ENCODE measurements around the gene TSPAN9.

TSPAN9 gene

GRCh38 chr12:3267690-3268089, 190.5 kb downstream of the TSPAN9 start:
- no peak for DNase-seq (ENCODE audit: low spot score)
- no peak for TF ChIP-seq CTCF (IDR thresholded peaks at IDR 0.05; ENCODE audit: extremely low read depth, missing control alignments)

GRCh38 chr12:3269594-3269993, 192.4 kb downstream of the TSPAN9 start:
- no peak for DNase-seq (ENCODE audit: low spot score)
- no peak for TF ChIP-seq CTCF (IDR thresholded peaks at IDR 0.05; ENCODE audit: extremely low read depth, missing control alignments)

- no peak for DNase-seq (ENCODE audit: low spot score)
- TF ChIP-seq CTCF (IDR thresholded peaks at IDR 0.05; ENCODE audit: extremely low read depth, missing control alignments): no peak
Observed at GRCh38 chr12:3271146-3271545, 194.0 kb downstream of the TSPAN9 start.

GRCh38 chr12:3271639-3272038, 194.5 kb downstream of the TSPAN9 start:
- DNase-seq (ENCODE audit: low spot score): no peak
- TF ChIP-seq CTCF (IDR thresholded peaks at IDR 0.05; ENCODE audit: extremely low read depth, missing control alignments): no peak

GRCh38 chr12:3272958-3273357, 195.8 kb downstream of the TSPAN9 start:
- DNase-seq (ENCODE audit: low spot score): no peak
- TF ChIP-seq CTCF (IDR thresholded peaks at IDR 0.05; ENCODE audit: extremely low read depth, missing control alignments): no peak

- TF ChIP-seq CTCF (IDR thresholded peaks at IDR 0.05; ENCODE audit: extremely low read depth, missing control alignments): no peak
- DNase-seq (ENCODE audit: low spot score): no peak
Observed at GRCh38 chr12:3273409-3273853, 196.3 kb downstream of the TSPAN9 start.

GRCh38 chr12:3274664-3275063, 197.5 kb downstream of the TSPAN9 start:
- no peak for TF ChIP-seq CTCF (IDR thresholded peaks at IDR 0.05; ENCODE audit: extremely low read depth, missing control alignments)

More at GRCh38 chr12:3274664-3275063, 197.5 kb downstream of the TSPAN9 start:
- DNase-seq (ENCODE audit: low spot score): no peak

Data from GM20000 (cell line).